ENCODE measurements around the gene KIDINS220.

Gene KIDINS220

DNA sequence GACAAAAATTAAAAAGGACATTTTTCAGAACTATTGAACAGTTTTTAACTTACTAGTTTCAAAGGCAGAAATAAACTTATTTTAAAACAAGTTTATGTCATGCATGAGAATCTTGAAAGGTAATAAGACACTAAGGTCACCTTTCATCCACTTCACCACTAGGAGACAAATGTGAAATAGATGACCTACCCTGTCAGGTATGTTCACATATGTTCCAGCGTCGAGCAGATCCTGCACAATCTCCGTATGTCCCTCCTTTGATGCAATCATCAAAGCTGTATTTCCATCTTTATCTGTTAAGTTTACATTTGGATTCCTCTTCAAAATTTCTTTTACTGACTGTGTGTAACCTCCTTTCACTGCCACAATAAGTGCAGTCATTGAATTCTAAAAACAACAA lies 34.7 kb downstream of the KIDINS220 start:
- DNase-seq = no peak

DNA sequence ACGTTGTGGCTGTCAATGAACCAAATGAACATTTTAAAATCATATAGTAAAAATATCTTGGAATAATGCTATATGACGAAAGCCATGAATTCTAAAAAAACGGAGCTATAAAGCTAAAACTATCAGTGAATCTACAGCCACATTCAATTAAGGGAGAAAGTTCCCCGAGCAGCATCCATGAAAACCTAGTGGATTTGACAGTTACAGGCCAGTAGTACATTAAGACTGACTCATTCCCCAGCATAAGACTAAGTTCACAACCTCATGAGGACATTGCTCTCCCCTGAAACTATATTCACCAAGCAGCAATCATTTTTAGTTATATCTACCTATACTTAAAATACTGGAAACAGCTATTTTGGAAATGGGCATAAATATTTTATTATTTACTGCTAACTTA lies 36.6 kb downstream of the KIDINS220 start:
- DNase-seq = no peak

DNA sequence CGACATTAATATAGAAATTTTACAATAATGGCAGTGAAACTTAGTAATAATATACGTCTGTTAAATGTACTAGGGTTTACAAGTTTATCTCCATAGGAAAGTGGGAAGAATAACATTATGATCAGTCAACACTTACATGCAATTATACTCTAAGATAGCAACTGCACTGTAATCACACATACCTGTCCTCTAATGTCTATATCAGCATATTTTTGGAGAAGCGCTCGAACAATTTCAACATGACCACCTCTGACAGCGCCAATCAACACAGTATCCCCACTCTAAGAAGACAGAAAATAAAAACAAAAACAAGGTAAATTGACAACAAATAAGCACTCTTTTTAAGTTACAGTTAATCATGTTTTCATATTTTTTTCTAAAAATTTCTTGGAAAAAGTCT lies 37.2 kb downstream of the KIDINS220 start:
- DNase-seq = no peak

DNA sequence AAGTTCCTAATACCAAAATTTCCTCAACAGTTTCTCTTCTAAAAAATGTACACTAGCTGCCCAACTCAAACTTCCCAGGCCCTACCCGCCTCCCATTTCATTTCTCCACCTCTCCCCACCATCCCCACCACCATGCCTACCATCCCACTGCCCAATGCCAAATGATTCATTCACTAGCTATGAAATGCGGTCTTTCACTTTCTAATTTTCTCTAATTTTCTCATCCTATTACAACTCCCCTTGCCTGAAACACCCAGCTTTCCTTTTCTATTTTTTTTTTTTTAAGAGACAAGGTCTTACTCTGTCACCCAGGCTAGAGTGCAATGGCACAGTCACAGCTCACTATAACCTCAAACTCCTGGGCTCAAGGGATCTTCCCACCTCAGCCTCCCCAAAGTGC lies 38.4 kb downstream of the KIDINS220 start:
- no peak for DNase-seq

DNA sequence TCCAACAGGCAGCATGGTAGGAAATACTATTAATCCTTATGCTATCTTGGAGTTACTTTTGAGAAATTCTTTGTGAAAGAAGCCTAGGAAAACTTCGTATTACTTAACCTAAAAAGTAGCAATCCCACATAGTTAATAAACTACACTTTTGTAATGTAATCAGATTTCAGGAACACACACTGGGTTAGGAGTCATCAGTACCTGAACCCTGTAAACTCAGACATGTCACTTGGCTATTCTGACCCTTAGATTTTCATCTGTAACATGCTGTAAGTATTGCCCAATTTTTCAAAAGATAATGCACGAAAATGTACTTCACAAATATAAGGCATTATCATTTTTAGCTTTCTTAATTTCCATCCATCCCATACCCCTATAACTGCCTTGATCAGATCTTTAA lies 39.0 kb downstream of the KIDINS220 start:
- no peak for DNase-seq

DNA sequence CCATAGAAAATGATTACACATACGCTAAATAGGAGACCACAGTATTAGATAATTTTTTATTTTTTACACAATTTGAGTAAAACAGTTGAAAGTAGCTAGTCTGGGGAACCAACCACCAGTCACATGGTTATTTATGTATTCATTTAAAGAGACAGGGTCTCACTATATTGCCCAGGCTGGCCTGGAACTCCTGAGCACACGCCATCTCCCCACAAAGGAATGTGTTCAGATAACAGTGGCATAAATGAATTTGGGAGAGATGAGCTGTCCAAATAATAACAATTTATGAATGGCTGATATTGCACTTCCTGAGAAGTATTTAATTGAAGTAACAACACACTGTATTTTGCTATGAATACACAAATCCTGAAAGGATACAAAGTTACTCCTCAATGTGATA lies 39.7 kb downstream of the KIDINS220 start:
- DNase-seq = no peak

DNA sequence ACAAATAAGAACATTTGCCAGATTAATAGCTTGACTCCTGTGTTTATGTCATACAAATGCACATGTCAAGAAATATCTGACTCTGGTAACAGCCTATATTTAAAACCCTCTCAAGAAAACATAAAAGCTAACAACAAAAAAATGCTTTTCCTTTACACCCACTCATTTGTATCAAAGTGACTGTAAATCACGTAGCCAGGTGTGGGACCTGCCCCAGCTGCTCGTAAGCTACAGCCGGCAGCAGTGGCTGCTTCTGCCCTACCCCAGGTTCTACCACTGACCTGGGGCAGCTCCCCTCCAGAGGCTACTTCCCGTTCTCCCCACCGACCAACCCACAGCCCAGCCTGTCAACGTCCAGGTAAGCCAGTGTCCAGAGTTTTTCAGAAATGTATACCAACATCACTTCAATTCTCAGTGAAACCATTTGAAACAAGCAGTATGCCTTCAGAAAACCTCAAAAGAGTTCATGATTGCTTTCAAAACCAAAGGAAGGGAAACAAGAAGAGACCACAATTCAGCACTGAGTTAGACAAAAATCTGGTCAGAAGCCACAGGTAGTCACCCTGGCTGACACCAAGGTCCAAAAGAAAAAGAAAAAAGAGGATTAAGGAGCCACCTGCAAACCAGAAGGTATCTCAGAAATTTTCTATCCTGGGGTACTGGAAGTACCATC lies 40.4 kb downstream of the KIDINS220 start:
- DNase-seq = no peak

DNA sequence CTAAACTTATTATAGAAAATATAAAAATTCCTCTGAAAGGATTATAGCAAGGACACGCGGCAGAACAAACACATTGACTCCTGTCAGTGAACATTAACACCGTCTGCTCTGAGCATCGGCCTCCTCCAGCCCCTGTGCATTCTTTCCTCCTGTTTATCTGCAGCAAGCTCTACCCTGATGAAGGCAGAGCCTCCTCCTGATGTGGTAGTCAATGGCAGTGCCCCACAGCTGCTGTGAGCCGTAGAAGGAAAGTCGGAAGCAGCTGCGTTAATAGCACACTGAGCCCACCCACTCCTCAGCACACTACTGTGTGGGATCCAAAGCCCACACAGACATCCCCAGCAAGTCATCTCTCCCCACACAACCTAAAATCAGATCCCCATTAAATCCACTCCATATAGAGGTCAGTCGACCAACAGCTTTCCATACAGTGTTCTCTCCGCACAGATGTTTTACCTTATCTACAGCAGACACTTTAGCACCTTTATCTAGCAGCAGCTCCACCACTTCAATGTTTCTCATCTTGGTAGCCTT lies 41.0 kb downstream of the KIDINS220 start:
- no peak for DNase-seq

DNA sequence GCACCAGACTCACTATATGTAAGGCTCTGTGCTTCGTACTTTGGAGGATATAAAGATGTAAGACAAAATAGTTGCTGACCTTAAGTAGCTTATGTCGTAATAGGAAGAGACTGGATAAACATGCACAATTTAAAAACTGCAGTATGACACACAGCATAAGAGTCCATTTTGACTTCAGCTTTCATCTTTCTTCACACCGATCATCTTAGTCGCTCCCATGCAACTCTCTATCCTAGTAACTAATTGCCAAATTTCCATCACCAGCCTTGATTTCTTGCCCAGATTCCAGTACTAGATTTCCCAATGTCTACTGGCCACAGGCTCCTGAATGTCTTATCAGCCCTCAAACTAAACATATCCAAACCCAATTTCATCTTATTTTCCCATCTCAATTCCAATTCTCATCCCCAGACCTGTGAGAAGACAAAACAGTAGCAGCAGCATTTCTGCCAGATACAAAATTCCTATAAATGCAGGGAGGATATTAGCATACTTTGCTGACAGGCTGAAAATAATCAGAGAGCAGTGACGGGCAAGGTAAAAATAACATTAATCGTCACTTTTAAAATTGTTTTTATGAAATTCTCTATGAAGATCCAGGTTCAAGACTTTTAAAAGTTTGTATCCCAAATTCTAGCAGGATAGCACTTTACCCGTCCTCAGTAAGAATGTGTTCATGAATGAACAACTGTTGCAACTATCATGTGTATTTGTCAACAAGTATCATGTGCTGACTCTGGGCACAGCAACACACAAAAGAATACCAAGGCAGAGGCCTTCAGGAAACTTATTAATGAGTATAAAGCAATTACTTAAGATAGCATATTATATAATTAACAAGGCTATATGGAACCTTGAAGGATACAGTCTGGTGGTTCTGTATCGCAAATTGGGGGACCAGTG lies 42.2 kb downstream of the KIDINS220 start:
- DNase-seq = no peak

DNA sequence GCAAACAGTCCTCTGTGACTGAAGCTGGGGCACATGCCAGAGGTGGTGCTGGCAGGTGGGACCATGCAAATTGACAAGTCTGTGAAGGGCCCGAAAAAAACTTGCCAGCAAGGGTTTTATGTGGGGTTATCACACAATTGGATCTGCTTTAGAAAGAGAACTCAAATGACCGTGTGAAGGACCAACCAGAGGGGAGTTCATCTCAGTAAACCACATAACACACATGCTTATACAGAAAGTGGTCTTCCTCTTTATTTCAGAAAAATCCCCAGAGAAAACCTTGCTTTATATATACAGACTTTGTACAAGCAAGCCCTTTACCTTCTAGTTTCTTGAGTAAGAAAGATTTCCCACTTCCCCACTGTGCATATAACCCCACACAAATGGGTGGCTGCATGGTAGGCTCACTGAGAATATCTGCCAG lies 46.7 kb downstream of the KIDINS220 start:
- DNase-seq = no peak

DNA sequence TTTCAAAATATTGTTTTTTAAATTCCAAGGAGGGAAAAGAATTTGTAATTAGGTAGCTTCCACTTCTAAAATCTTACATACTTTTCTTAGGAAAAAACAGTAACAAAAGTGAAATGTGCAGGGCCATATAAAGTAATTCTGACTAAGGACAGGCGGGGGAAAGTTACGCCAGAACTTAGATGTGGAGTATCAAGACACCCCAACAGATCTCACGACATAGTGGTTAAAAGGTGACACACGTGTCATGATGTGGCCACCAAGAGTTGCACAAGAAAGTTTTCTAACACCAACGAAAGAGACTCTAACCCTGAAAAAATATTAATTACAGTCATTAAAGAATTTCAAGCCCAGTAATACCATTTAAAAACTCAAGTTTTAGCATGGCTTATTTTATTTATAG lies 51.0 kb downstream of the KIDINS220 start:
- DNase-seq = no peak

DNA sequence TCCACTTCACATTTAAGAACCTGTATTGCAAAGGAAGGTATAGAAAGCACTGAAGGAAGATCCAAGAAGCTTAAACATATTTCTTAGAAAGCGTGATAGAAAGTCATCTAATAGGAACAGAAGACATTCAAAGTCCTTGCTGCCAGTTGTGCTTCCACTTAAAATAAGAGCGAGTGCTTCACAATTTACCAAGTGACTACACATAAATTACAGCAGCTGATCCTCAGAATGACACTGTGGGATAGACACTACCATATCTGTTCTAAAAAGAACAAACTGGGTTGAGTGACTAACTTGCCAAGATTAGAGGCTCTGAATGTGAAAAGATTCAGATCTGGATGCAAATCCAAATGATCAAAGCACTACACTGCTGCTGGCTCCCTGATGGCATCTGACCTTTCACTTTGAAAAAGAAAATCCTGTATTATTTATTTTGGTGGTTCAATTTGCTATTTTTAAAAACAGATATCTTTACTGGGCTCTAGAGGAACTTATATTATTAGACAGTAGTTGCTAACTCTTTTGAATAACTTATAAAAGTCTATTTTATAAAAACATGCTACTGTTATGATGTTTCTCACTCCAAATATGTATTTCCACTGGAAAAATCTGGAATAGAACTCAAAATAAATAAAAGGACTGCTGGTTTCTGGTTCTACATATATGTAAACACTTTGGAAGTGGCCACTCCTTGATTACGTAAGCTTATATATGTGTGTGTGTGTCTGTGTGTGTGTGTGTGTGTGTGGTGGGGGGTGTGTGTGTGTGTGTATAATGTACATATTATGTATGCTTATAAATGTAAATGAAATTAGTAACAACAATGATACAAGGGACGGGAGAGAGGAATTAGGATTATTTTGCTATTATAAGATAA lies 57.4 kb downstream of the KIDINS220 start:
- DNase-seq = no peak

DNA sequence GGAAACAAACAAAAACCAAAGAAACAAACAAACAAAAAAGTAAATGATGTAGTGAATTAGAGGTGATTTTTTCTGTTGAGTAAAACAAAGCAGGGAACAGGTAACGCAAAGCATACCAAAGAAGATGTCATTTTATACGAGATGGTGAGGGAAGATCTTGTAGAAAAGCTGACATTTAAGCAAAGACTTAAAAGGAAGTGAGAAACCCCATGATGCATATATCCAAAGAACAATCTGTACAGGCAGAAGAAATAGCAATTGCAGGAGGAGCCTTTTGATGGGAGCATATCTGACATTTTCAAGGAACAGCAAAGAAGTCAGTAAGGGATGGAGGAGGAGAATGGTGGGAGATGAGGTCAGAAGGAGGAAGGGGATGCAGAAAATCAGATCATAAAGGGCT lies 63.0 kb downstream of the KIDINS220 start:
- DNase-seq = no peak

DNA sequence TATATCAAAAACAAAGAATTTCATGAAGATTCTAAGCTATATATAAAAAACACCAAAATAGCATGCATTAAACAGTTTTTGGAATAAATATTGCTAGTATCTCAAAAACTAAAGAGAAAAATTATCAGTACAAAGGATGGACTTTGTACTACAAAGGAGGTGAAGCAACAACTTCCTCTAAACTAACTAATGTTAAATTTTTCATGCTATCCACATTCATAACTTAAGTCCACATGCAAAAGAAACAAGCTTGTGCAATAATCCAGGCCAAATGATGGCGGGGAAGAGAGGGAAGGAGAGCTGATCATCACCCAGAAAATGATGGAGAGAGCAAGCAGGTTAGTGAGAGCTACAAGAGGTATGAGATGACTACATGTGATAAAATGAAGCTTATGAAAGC lies 70.1 kb downstream of the KIDINS220 start:
- no peak for DNase-seq

DNA sequence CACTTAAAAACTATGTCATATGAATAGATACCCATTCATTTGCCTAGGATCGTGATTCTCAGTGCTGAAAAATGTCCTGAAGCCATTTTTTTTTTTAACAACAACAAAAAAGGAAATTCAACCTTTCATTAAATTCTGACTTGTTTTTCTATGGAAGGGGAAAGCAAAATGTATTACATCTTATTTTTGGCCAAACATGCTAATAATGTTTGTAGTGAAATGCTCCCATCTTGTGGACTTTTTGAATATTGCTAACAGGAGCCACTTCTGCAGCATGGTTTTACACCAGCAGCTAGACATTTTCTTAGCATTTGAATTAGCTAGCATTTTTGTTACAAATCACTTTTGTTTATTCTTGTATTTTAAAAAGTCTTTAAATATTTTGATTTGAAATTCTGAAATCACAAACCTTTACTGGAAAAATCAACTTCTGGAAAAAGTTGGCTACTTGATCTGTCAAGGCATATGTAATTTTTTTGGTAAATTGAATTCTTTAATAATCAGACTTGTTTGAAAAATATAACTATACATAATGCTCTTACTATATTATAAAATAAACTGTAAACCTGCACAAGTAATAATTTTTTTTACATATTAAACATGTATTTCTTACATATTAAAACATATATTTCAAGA lies 75.8 kb downstream of the KIDINS220 start:
- peak; percentile 4 to 53 for DNase-seq

DNA sequence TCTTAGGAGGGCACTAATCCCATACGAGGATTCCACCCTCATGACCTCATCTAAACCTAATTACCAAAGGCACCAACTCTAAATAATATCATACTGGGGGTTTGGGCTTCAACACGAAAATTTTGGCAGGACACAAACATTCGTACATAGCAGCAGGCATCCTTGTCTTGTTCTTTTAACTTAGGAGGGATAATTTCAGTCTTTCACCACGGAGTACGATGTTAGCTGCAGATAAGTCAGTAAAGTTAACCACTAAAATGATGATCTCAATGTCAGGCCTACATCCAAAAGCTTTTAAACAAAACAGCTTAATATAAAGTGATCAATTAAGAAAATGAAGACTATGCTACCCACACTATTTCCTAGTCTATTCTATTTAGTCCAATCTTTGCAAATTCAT lies 80.7 kb downstream of the KIDINS220 start:
- DNase-seq = no peak

DNA sequence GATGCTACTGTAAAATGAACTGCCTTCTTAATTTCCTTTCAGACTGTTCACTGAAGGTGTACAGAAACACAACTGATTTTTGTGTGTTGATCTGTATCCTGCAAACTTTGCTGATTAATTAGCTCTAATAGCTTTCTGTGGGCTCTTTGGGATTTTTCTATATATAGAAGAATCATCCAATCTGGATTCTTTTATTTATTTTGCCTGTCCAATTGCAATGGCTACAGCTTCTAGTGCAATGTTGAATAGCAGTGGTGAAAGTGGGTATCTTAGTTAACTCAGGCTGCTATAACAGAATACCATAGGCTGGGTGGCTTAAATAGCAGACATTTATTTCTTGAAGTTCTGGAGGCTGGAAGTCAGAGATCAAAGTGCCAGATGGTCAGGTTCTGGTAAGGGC lies 81.2 kb downstream of the KIDINS220 start:
- peak in 1 of 2 experiments; percentile 12 for DNase-seq

DNA sequence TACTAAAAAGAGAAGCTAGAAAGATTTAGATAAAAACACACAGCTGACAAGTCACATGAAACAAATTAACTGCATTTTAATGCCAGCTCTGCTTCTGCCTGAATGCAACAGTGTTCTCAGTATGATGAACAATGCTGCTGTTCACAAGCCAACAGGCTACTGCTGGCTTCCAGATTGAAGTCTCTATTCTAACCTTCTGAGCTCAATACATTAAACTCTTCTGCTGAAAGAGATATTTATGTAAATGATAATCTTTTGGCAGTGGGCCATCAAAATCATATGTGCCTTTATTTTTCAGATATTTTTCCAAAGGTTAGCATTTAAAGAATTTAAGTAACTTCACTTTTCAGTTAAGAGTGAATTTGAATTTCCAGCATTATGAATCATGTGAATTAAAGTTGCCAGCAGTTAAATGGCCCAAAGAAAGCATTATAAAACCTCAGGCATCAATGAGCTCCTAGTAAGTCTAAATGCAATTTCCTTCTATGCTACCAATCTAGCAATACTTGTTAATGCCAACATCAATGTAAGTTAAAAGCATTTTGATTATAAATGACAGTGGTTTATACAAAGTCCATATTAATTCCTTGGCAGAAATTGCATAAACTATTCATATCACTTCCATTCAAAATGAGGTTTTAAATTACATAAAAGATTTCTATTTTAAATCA lies 83.2 kb downstream of the KIDINS220 start:
- peak in 1 of 2 experiments; percentile 15 for DNase-seq

DNA sequence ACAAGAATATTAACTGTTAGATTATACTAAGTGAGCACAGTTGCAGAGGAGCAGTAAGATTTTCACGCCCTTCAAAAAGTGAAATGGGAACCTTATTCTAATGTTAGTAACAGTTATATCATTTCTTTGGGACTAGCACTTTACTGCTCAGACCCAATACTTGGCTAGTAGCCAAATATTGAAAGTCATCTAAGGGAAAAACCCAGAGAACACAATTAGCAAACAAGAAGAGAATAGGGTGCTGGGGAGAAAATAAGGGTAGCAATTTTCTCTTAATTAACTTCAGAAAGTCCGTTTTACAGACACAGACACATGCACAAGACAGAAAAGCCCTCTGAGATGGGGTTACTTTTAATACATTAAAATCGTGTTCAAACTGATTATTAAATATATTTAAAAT lies 83.8 kb downstream of the KIDINS220 start:
- no peak for DNase-seq

DNA sequence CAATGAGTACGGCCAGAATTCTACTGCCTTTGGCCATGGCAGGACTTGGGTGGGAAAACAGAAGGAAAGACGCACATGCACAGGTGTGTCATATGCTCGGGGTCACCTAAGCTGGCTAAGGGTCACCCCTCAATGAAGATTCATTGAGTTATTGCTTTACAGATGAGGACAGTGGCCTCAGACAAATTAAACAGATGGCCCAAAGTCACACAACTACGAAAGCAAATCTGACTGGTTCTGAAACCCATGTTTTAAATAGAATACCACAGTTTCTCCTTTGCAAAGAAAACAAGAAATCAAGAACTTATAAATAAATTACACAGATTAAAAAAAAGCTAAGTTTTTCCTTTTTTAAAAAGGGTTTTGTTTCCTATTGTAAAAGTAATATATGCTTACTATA lies 85.0 kb downstream of the KIDINS220 start:
- no peak for DNase-seq

DNA sequence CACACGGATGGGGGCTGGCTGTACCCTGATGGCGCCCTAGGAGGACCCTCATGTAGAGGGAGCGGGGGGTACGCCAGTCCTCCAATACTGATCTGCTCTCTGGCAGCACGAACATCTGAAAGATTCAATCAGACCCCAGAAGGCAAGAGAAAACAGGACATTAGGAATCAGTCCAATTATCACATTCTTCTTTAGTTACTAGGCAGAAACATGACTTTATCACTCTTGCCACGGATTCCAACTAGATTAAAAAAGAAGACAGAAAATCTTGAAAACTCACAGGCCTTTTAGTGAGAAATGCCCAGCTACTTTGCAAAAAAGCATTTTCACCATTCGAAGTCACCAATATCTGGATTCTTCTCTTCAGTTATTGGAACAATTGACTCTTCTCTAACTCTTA lies 87.2 kb downstream of the KIDINS220 start:
- DNase-seq = no peak

DNA sequence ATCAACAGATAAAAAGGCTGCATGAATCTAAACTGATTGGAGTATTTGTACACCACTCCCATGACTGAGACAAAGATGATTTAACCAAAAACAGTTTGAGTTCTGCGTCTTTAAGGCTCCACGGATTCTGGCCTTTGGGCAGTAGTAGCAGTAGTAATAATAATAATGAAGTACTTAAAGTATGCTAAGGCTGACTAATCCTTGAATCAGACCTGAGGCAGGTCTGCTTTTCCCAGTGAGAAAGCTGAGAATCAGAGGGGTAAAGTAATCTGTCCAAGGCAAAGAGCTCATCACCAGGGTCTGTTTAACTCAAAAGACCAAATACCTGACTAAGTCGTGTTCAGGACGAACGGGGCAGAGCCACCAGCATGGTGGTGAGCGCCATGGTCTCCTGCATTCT lies 94.2 kb downstream of the KIDINS220 start:
- DNase-seq = no peak

Data from NCI-H524 (cell line).